Lower leg skin (tissue), 4 donors: ENCODE measurements around the gene TOR1AIP2. TPM values are rescaled to one million over a fixed set of nuclear protein-coding genes. Genes with fewer than 3 reads are reported as not detected.

ENCODE experiments used
- DNase-seq, 2 donors: peaks; one replicate each; pipeline ENCODE4 v3.0.0-alpha.2; 2019; ENCODE audit warnings: low spot score in 2 of 2
- H3K4me3 ChIP-seq: fragments of 200-600 bp; sonication (generic); 2 replicates; pipeline ENCODE4 v1.5.1; 2017; ENCODE audit warnings: mild to moderate bottlenecking, low read depth; ENCODE audit not compliant: poor library complexity, severe bottlenecking
- POLR2A ChIP-seq, 2 donors: fragments of 450-650 bp; IDR thresholded peaks; one replicate each; pipeline ENCODE4 v1.6.1; 2016 to 2017; ENCODE audit warnings: antibody characterized with exemption in 2 of 2, mild to moderate bottlenecking in 1 of 2, moderate library complexity in 1 of 2
- WGBS, 2 donors: methylation state at CpG; one replicate each; pipeline ENCODE4 v1.1.5; 2018; 5-methylcytosine and 5-hydroxymethylcytosine counted together
- intact Hi-C: fragments of 100-400 bp; cut with DNase I; formaldehyde crosslinking; loops from one replicate; pipeline ENCODE4 v1.15.0; 2023; ENCODE audit warnings: low total_unique reads
- total RNA-seq, 4 donors: library from RNA; depleted of rRNA; stranded (reverse); fragments of >200 nt; gene quantifications; one replicate each; pipeline ENCODE4 v1.1.0, GENCODE V29; 2016
- TF ChIP-seq, protein P1 (sequence below), 3 donors: fragments of 450-650 bp; IDR thresholded peaks; one replicate each; pipeline ENCODE4 v1.5.1; 2016; ENCODE audit warnings: antibody characterized with exemption in 3 of 3, mild to moderate bottlenecking in 3 of 3, moderate library complexity in 2 of 3

The TOR1AIP2 gene
- total RNA-seq, 4 donors from 2014 or later: 81.5 to 108 (median 91.3) TPM

GRCh38 chr1:179814546-179814838 is 63.1 kb downstream of the TOR1AIP2 start:
- 2% methylated on average over 16 of the region's 16 CpGs for WGBS, 2 donors
- DNase-seq: peak in 1 of 2 donors; percentile 91
- no peak overlapping the region for H3K4me3 ChIP-seq
- intact Hi-C loops: loop anchor here (5.0 kb wide), 1 partner anchor 112 kb away; no protein-coding TSS in a partner anchor
- TF ChIP-seq POLR2A (IDR thresholded peaks at IDR 0.05): no peak
- TF ChIP-seq, protein P1, sequence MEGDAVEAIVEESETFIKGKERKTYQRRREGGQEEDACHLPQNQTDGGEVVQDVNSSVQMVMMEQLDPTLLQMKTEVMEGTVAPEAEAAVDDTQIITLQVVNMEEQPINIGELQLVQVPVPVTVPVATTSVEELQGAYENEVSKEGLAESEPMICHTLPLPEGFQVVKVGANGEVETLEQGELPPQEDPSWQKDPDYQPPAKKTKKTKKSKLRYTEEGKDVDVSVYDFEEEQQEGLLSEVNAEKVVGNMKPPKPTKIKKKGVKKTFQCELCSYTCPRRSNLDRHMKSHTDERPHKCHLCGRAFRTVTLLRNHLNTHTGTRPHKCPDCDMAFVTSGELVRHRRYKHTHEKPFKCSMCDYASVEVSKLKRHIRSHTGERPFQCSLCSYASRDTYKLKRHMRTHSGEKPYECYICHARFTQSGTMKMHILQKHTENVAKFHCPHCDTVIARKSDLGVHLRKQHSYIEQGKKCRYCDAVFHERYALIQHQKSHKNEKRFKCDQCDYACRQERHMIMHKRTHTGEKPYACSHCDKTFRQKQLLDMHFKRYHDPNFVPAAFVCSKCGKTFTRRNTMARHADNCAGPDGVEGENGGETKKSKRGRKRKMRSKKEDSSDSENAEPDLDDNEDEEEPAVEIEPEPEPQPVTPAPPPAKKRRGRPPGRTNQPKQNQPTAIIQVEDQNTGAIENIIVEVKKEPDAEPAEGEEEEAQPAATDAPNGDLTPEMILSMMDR (IDR thresholded peaks at IDR 0.05): no peak

DNA sequence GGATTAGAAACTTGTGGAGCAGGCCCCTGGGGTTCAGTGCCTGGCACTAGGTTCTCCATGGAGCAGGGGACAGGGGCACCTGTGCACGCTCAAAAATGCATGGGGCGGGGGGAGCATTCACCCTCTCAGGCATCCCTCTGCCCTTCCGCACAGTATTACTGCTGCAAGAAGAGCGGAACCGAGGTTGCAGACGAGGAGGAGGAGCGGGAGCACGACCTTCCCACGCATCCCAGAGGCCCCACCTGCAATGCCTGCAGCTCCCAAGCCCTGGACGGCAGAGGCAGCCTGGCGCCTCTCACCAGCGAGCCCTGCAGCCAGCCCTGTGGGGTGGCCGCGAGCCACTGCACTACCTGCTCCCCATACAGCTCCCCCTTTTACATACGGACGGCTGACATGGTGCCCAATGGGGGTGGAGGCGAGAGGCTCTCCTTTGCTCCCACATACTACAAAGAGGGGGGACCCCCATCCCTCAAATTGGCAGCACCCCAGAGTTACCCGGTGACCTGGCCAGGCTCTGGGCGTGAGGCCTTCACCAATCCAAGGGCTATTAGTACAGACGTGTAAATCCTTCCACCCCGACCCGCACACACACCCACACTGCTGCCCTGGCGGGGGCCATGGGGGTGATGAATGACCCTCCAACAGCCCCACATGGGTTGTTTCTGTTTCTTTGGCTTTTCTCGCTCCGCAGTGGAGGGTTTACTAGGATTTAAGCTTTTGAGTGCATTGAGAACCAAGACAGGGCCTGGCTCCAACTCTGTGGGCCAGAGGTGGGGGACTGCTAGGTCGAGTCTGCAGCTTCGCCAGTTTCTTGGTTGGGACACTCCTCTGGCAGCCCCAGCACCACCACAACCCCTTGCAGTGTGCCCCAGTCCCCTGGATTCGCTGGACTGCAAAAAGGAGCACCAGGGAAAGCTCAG is 63.7 kb downstream of the TOR1AIP2 start:
- peak in 1 of 2 donors; percentile 81 for DNase-seq
- no peak overlapping the region for H3K4me3 ChIP-seq
- TF ChIP-seq POLR2A (IDR thresholded peaks at IDR 0.05): no peak
- TF ChIP-seq, protein P1 (IDR thresholded peaks at IDR 0.05): no peak
- WGBS, 2 donors: 81 to 86% methylated on average over 24 to 28 of the region's 28 CpGs
- intact Hi-C loops: loop anchor here (5.0 kb wide), 1 partner anchor 112 kb away; no protein-coding TSS in a partner anchor

GRCh38 chr1:179812501-179813292 is 64.9 kb downstream of the TOR1AIP2 start:
- no peak for DNase-seq
- H3K4me3 ChIP-seq: no peak overlapping the region
- WGBS, 2 donors: 78 to 79% methylated on average over 37 of the region's 37 CpGs
- intact Hi-C loops: loop anchor here (5.0 kb wide), 1 partner anchor 110 kb away; no protein-coding TSS in a partner anchor
- TF ChIP-seq, protein P1 (IDR thresholded peaks at IDR 0.05): no peak
- no peak for TF ChIP-seq POLR2A (IDR thresholded peaks at IDR 0.05)

DNA sequence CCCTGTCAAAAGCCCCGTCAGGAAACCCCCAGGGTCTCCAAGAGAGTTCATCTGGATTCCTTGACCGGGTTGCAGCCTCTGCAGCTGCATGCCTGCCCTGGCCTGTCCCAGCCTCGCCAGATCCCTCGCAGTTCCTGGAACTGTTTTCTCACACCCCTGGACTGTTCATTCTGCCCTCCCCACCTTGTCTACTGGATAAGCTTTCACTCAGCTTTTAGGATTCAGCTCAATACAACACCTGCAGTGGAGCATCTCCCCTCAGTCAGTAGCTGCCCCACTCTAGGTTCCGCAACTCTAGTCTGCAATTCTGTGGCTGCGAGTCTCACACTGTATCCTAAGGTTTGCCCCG is 67.3 kb downstream of the TOR1AIP2 start:
- no peak overlapping the region for H3K4me3 ChIP-seq
- TF ChIP-seq, protein P1 (IDR thresholded peaks at IDR 0.05): no peak
- no peak for TF ChIP-seq POLR2A (IDR thresholded peaks at IDR 0.05)
- 62% methylated on average over 7 of the region's 7 CpGs for WGBS, 2 donors
- no peak for DNase-seq
- intact Hi-C loops: loop anchor here (5.0 kb wide), 1 partner anchor 108 kb away; no protein-coding TSS in a partner anchor

DNA sequence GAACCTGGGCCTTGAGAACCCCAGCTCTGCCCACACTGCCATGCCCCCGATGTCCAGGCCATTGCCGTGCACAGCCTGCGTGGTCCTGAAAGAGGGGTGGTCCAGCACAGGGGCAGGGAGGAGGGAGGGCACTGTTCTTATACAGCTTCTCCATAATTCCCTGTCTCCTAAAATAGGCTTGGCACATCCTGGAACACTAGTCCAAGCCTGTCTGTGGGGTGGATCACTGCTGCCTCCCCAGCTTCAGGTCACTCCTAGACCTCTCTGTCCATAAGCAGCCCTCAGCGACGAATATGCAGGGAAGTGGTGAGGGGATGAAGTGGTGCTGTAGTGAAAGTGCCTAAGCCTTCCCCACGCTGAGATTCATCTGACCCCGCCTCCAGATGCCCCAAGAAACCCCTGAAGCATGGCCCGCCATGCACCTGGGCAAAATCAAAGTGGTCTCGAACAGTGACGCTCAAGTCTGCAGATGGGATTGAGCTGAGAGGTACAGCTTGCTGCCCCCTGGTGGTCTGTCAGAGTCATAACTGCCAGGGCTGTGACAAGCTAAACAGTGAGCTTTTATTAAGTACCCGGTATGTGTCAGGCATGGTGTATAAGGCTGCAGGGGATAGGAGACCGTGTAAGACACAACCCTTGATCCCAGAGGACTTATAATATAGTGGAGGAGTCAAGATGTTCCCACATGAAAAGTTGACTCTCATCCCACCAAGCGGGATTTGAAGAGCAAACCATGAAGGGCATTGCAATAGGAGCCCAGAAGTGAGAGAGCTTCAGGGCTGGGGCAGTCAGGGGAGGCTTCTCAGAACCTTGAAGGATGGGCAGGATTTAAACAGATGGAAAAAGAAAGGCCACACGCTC is 67.9 kb downstream of the TOR1AIP2 start:
- intact Hi-C loops: loop anchor here (5.0 kb wide), 1 partner anchor 107 kb away; no protein-coding TSS in a partner anchor
- DNase-seq: peak in 1 of 2 donors; percentile 27
- 34 to 37% methylated on average over 12 to 14 of the region's 14 CpGs for WGBS, 2 donors
- H3K4me3 ChIP-seq: no peak overlapping the region
- TF ChIP-seq POLR2A (IDR thresholded peaks at IDR 0.05): no peak
- TF ChIP-seq, protein P1 (IDR thresholded peaks at IDR 0.05): no peak
